Stimulated activated CD8-positive, alpha-beta memory T cell treated with anti-CD3 and anti-CD28 coated beads, Interleukin-2, amount 100 ng/mL, for 1 hour (primary cell): Measurements from ENCODE around the gene MIB2.
"Not testable (repeated sequence)": the region's sequence is repeated elsewhere in the genome, so short reads cannot be mapped to it uniquely, and the experiment has no call there.

ENCODE experiments used
- DNase-seq, 2 donors: peaks; one replicate each; pipeline ENCODE4 v3.0.0-alpha.2; 2020; ENCODE audit warnings: low read depth in 2 of 2

Gene MIB2

GRCh38 chr1:1615256-1616044 lies at the start of gene MIB2:
Gene MIB2, plus strand, starts transcription at chr1:1615500. Its CDS starts 7,953 bp downstream, at chr1:1623453.
- DNase-seq = peak; percentile 97

GRCh38 chr1:1567152-1567875 lies 48.0 kb upstream of the MIB2 start:
- DNase-seq = no peak

- no peak for DNase-seq
Observed at GRCh38 chr1:1567891-1568291, 47.4 kb upstream of the MIB2 start.

GRCh38 chr1:1569341-1569740 lies 46.0 kb upstream of the MIB2 start:
- no peak for DNase-seq

- DNase-seq = peak; percentile 50 to 53
Observed at GRCh38 chr1:1573843-1574720, 41.2 kb upstream of the MIB2 start.

GRCh38 chr1:1574721-1575537 lies 40.4 kb upstream of the MIB2 start, which contains the start of gene SSU72:
Gene SSU72, minus strand, starts transcription at chr1:1574863. Its CDS starts 306 bp downstream, at chr1:1574557.
- DNase-seq = peak; percentile 86 to 87

GRCh38 chr1:1577367-1578011 lies 37.8 kb upstream of the MIB2 start:
- DNase-seq = no peak

- DNase-seq = no peak
Observed at GRCh38 chr1:1578371-1578940, 36.8 kb upstream of the MIB2 start.

GRCh38 chr1:1582585-1583346 lies 32.5 kb upstream of the MIB2 start:
- DNase-seq = no peak

- DNase-seq = no peak
Observed at GRCh38 chr1:1583347-1584010, 31.8 kb upstream of the MIB2 start.

- no peak for DNase-seq
Observed at GRCh38 chr1:1591452-1591851, 23.8 kb upstream of the MIB2 start.

GRCh38 chr1:1593834-1594601 lies 21.3 kb upstream of the MIB2 start:
- no peak for DNase-seq

GRCh38 chr1:1594602-1595260 lies 20.6 kb upstream of the MIB2 start:
- DNase-seq = no peak

- not testable (repeated sequence) for DNase-seq
Observed at GRCh38 chr1:1595341-1595740, 20.0 kb upstream of the MIB2 start.

- no peak for DNase-seq
Observed at GRCh38 chr1:1596493-1597274, 18.6 kb upstream of the MIB2 start.

- no peak for DNase-seq
Observed at GRCh38 chr1:1597275-1597930, 17.9 kb upstream of the MIB2 start.
